PFSK-1 (cell line): ENCODE measurements around the gene CBY1.

Experiments
- FOXP2 ChIP-seq: optimal IDR thresholded peaks from 2 replicates; pipeline ENCODE3; 2011; ENCODE audit warnings: borderline replicate concordance, control low read depth, inconsistent platforms; ENCODE audit not compliant: insufficient read depth; ENCODE audit errors: extremely low read length, extremely low read depth
- POLR2AphosphoS5 ChIP-seq: IDR thresholded peaks from 2 replicates; pipeline ENCODE4 v1.6.1; 2012; ENCODE audit warnings: low read depth, mild to moderate bottlenecking, control low read depth, low read length, moderate library complexity
- SIN3A ChIP-seq: IDR thresholded peaks from 2 replicates; pipeline ENCODE4 v1.6.1; 2012; ENCODE audit warnings: mild to moderate bottlenecking, low read length, moderate library complexity, borderline replicate concordance; ENCODE audit not compliant: insufficient read depth
- TAF1 ChIP-seq: IDR thresholded peaks from 2 replicates; pipeline ENCODE4 v1.6.1; 2012; ENCODE audit warnings: low read length, control low read depth, borderline replicate concordance; ENCODE audit not compliant: insufficient read depth
- TF ChIP-seq, protein P1 (sequence below), 2 experiments: IDR thresholded peaks; 2 replicates each; pipeline versions ENCODE4 v1.6.1 to v1.8.0; 2011 to 2012; ENCODE audit warnings: low read depth in 2 of 2, low read length in 2 of 2, control low read depth in 1 of 2, inconsistent platforms in 1 of 2, mild to moderate bottlenecking in 1 of 2, moderate library complexity in 1 of 2; ENCODE audit not compliant: insufficient read depth in 1 of 2

CBY1 gene

DNA sequence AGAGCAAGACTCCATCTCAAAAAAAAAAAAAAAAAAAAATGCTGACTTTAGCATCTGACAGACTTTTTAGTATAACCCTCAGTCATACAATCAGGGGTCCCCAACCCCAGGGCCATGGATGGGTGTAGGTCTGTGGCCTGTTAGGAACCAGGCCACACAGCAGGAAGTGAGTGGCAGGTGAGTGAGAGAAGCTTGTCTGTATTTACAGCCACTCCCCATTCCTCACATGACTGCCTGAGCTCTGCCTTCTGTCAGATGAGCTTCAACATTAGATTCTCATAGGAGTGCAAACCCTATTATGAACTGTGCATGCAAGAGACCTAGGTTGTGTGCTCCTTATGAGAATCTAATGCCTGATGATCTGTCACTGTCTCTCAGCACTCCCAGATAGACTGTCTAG, 3.6 kb upstream of the CBY1 start:
- TF ChIP-seq POLR2AphosphoS5, result no peak
- TF ChIP-seq, protein P1, sequence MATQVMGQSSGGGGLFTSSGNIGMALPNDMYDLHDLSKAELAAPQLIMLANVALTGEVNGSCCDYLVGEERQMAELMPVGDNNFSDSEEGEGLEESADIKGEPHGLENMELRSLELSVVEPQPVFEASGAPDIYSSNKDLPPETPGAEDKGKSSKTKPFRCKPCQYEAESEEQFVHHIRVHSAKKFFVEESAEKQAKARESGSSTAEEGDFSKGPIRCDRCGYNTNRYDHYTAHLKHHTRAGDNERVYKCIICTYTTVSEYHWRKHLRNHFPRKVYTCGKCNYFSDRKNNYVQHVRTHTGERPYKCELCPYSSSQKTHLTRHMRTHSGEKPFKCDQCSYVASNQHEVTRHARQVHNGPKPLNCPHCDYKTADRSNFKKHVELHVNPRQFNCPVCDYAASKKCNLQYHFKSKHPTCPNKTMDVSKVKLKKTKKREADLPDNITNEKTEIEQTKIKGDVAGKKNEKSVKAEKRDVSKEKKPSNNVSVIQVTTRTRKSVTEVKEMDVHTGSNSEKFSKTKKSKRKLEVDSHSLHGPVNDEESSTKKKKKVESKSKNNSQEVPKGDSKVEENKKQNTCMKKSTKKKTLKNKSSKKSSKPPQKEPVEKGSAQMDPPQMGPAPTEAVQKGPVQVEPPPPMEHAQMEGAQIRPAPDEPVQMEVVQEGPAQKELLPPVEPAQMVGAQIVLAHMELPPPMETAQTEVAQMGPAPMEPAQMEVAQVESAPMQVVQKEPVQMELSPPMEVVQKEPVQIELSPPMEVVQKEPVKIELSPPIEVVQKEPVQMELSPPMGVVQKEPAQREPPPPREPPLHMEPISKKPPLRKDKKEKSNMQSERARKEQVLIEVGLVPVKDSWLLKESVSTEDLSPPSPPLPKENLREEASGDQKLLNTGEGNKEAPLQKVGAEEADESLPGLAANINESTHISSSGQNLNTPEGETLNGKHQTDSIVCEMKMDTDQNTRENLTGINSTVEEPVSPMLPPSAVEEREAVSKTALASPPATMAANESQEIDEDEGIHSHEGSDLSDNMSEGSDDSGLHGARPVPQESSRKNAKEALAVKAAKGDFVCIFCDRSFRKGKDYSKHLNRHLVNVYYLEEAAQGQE (IDR thresholded peaks at IDR 0.05; ENCODE audit: insufficient read depth in 1 of 2, low read depth in 2 of 2, low read length in 2 of 2), result no peak
- no peak for TF ChIP-seq TAF1
- TF ChIP-seq FOXP2, result no peak
- no peak for TF ChIP-seq SIN3A

DNA sequence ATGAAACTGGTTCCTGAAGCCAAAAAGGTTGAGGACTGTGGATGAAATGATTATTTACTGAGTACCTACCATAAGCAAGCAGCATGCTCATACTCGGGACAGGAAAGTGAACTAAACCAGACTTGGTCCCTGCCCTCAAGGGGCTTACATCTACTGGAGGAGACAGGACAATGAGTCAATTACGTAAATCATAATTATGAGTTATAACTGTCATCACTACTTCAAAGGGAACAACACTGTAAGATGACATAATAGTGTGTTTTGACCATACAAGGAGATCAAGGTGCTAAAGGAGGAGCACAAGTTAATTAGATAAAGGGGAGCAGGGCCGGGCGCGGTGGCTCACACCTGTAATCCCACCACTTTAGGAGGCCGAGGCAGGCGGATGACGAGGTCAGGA, 2.7 kb upstream of the CBY1 start:
- TF ChIP-seq FOXP2 (no peak), TAF1 (no peak), POLR2AphosphoS5 (no peak), SIN3A (no peak)
- TF ChIP-seq, protein P1 (IDR thresholded peaks at IDR 0.05; ENCODE audit: insufficient read depth in 1 of 2, low read depth in 2 of 2, low read length in 2 of 2), result no peak

DNA sequence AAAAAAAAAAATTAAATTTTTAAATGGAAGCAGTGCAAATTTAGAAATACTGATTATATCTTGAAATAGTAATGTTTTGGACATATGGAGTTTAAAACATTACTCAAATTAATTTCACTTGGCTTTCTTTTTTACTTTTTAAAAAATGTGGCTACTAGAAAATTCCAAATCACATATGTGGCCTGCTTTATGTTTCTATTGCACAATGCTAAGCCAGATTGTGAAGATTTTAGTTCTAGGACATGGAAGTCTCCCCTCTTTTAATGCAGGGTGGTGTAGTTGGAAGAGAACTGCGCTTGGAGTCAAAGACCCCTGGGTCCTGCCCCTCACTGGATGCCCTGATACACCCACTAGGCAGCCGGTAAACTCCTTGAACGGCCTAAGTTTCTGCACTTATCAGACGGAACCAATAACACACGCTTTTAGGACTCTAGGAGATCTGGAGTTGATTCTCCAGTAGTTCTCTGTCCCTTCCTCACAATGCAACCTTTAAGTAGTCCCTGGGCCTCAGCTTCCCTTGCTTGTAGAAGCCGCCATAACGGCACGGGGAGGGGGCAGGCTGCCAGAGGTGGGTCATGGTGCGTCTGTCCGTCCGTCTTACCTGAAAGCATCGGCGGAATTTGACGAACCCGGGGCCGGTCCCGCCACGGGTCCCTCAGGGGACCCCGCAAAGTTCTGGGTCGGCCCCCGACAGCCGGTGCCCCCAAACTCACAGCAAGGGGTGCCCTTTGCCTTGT, 751 bp upstream of the CBY1 start:
- TF ChIP-seq SIN3A (no peak), FOXP2 (no peak), TAF1 (no peak), POLR2AphosphoS5 (no peak)
- TF ChIP-seq, protein P1 (IDR thresholded peaks at IDR 0.05; ENCODE audit: insufficient read depth in 1 of 2, low read depth in 2 of 2, low read length in 2 of 2), result no peak

DNA sequence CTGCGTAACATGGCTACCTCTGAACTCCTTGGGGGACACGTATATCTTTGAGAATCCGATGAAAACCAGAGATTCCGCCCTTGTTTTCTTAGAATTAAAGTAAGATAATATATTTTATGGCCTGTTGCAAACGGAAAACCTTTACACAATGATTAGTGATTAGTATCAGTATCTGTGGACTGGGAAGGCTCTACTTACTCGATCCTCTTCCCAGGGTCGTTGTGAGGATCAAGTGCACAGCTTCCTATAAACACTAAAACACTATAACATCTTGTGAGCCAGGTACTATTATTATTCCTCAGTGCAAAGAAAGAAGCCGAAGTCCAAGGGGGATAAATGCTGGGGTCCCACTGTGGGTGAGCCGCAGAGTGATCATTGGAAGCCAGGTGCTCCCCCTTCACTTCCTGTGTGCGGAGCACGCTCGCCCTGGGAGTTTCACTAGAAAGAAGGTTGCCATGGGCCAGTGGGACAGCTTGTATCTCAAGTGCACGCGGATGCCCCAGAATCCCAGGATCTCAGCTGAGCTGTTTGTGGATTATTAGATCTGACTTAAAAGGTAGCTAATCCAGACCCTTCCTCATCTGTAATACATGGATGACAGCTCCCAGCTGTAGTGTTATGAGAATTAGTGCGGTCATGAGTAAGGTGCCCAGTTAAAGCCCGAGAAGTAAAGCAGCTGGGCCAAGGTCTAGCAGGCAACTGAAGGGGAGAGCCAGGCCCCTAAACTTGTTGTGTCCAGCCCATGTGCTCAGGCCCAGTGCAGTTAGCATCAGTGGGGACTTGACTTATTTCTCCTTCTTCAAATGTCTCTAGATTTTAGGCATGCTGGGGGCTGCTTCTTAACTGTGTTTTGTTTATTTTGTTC, 839 bp downstream of the CBY1 start:
- TF ChIP-seq TAF1, result no peak

DNA sequence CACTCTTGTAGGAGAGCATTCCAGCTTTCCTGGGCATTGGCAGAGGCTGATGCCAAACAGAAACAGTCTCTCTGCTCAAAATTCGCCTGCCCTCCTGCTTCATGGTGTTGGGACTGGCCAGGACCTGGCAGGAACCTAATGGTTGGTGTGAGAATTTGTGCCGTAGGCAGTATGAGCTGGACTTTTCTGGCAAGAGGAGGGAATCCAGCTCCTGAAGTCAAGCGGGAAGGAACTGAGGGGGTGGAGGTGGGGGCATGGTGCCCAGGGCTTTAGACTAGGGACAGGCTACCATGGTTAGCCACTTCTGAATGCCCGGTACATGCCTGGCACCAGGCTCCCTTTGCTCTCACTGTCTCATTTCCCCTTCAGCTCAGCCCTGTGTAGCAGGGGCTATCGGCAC, 18.4 kb downstream of the CBY1 start:
- TF ChIP-seq, protein P1 (IDR thresholded peaks at IDR 0.05; ENCODE audit: insufficient read depth in 1 of 2, low read depth in 2 of 2, low read length in 2 of 2), result no peak
- TF ChIP-seq TAF1 (no peak), POLR2AphosphoS5 (no peak), SIN3A (no peak), FOXP2 (no peak)
